Trophoblast cell (in vitro differentiated cells and primary cell): ENCODE results near the gene ALK.

Experiments
- DNase-seq, 2 donors: peaks; one replicate each; pipeline ENCODE4 v3.0.0-alpha.2; 2016
- H2AFZ ChIP-seq: 2 replicates; pipeline ENCODE4 v1.6.1; 2013; ENCODE audit warnings: low read length, moderate library complexity, mild to moderate bottlenecking; ENCODE audit not compliant: insufficient read depth, poor library complexity
- H2AK5ac ChIP-seq: 2 replicates; pipeline ENCODE4 v1.6.1; 2013; ENCODE audit warnings: mild to moderate bottlenecking, low read length
- H2BK120ac ChIP-seq: 2 replicates; pipeline ENCODE4 v1.6.1; 2013; ENCODE audit warnings: low read length, mild to moderate bottlenecking, moderate library complexity; ENCODE audit not compliant: insufficient read depth, poor library complexity
- H2BK12ac ChIP-seq: 2 replicates; pipeline ENCODE4 v1.6.1; 2013; ENCODE audit warnings: mild to moderate bottlenecking, low read length, moderate library complexity
- H2BK5ac ChIP-seq: 2 replicates; pipeline ENCODE4 v1.6.1; 2013; ENCODE audit warnings: low read length, low read depth, moderate library complexity, mild to moderate bottlenecking; ENCODE audit not compliant: poor library complexity
- H3K14ac ChIP-seq: 2 replicates; pipeline ENCODE4 v1.6.1; 2013; ENCODE audit warnings: mild to moderate bottlenecking, low read length
- H3K18ac ChIP-seq: 2 replicates; pipeline ENCODE4 v1.6.1; 2013; ENCODE audit warnings: mild to moderate bottlenecking, low read length
- H3K23ac ChIP-seq: 2 replicates; pipeline ENCODE4 v1.6.1; 2013; ENCODE audit warnings: low read length
- H3K27ac ChIP-seq: 2 replicates; pipeline ENCODE4 v1.5.1; 2013; ENCODE audit warnings: low read depth, mild to moderate bottlenecking, inconsistent platforms, low read length, moderate library complexity
- H3K27me3 ChIP-seq: 2 replicates; pipeline ENCODE4 v1.6.1; 2013; ENCODE audit warnings: inconsistent platforms, mild to moderate bottlenecking, low read length, moderate library complexity; ENCODE audit not compliant: insufficient read depth
- H3K36me3 ChIP-seq, 2 experiments: 1 replicate in 1 of 2; 2 replicates in 1 of 2; pipeline ENCODE4 v1.6.1; 2013; ENCODE audit warnings: low read length in 2 of 2, mild to moderate bottlenecking in 2 of 2, moderate library complexity in 1 of 2; ENCODE audit not compliant: insufficient read depth in 2 of 2, control insufficient read depth in 1 of 2
- H3K4ac ChIP-seq: 2 replicates; pipeline ENCODE4 v1.6.1; 2013; ENCODE audit warnings: low read depth, mild to moderate bottlenecking, low read length, moderate library complexity
- H3K4me1 ChIP-seq, 2 experiments: 1 replicate in 1 of 2; 2 replicates in 1 of 2; pipeline ENCODE4 v1.6.1; 2013; ENCODE audit warnings: low read length in 2 of 2, mild to moderate bottlenecking in 2 of 2, moderate library complexity in 1 of 2; ENCODE audit not compliant: insufficient read depth in 2 of 2, control insufficient read depth in 1 of 2
- H3K4me2 ChIP-seq: 2 replicates; pipeline ENCODE4 v1.6.1; 2013; ENCODE audit warnings: inconsistent platforms, mild to moderate bottlenecking, low read length, moderate library complexity
- H3K4me3 ChIP-seq: 2 replicates; pipeline ENCODE4 v1.5.1; 2013; ENCODE audit warnings: mild to moderate bottlenecking, low read depth, low read length, inconsistent platforms
- H3K79me1 ChIP-seq: one replicate; pipeline ENCODE4 v1.6.1; 2013; ENCODE audit warnings: low read length
- H3K79me2 ChIP-seq: 2 replicates; pipeline ENCODE4 v1.6.1; 2013; ENCODE audit warnings: low read length, mild to moderate bottlenecking; ENCODE audit not compliant: control insufficient read depth, insufficient read depth, poor library complexity
- H3K9ac ChIP-seq: 2 replicates; pipeline ENCODE4 v1.6.1; 2013; ENCODE audit warnings: mild to moderate bottlenecking, low read length
- H3K9me3 ChIP-seq: 2 replicates; pipeline ENCODE4 v1.6.1; 2013; ENCODE audit warnings: low read depth, mild to moderate bottlenecking, control low read depth, inconsistent platforms, low read length; ENCODE audit not compliant: insufficient read depth
- H4K12ac ChIP-seq: 2 replicates; pipeline ENCODE4 v1.6.1; 2013; ENCODE audit warnings: low read depth, mild to moderate bottlenecking, low read length, moderate library complexity
- H4K8ac ChIP-seq: 2 replicates; pipeline ENCODE4 v1.6.1; 2013; ENCODE audit warnings: low read depth, mild to moderate bottlenecking, low read length, moderate library complexity
- H4K91ac ChIP-seq: one replicate; pipeline ENCODE4 v1.6.1; 2013; ENCODE audit warnings: low read depth, mild to moderate bottlenecking, low read length, moderate library complexity
- WGBS: extraction: QIAGEN DNeasy Blood & Tissue Kit; methylation state at CpG from one replicate; pipeline ENCODE4 v1.1.7; 2013; ENCODE audit warnings: missing lambda C conversion rate; ENCODE audit not compliant: insufficient read length, insufficient coverage; ENCODE audit errors: extremely low coverage; 5-methylcytosine and 5-hydroxymethylcytosine counted together

ALK gene

GRCh38 chr2:29233428-29233827 lies 688.0 kb downstream of the ALK start:
- H3K79me1 ChIP-seq = no peaks in the 10 kb centered on the region
- peak; percentile 91 to 98 for DNase-seq
- H3K36me3 ChIP-seq = no peaks in the 10 kb centered on the region
- no peaks in the 10 kb centered on the region for H3K27me3 ChIP-seq
- H3K14ac ChIP-seq = no peak overlapping the region
- no peak overlapping the region for H2AFZ ChIP-seq
- H2AK5ac ChIP-seq = no peak overlapping the region
- no peaks in the 10 kb centered on the region for H3K79me2 ChIP-seq
- no peak overlapping the region for H3K4me3 ChIP-seq
- no peak overlapping the region for H3K23ac ChIP-seq
- no CpG with 5 or more reads among the region's 6 CpGs for WGBS
- no peak overlapping the region for H3K27ac ChIP-seq
- H2BK120ac ChIP-seq = no peak overlapping the region
- H2BK12ac ChIP-seq = no peak overlapping the region
- H4K12ac ChIP-seq = no peak overlapping the region
- H2BK5ac ChIP-seq = no peak overlapping the region
- no peak overlapping the region for H3K4ac ChIP-seq
- no peak overlapping the region for H4K91ac ChIP-seq
- peak overlapping the region; percentile 28 for H3K4me2 ChIP-seq
- H3K9me3 ChIP-seq = no peaks in the 10 kb centered on the region
- no peak overlapping the region for H3K18ac ChIP-seq
- H3K9ac ChIP-seq = no peak overlapping the region
- H4K8ac ChIP-seq = no peak overlapping the region
- peaks cover 3 to 12% of the 10 kb centered on the region in 2 experiments for H3K4me1 ChIP-seq

GRCh38 chr2:29232041-29232440 lies 689.3 kb downstream of the ALK start:
- H4K8ac ChIP-seq = no peak overlapping the region
- H2BK5ac ChIP-seq = no peak overlapping the region
- H3K9me3 ChIP-seq = no peaks in the 10 kb centered on the region
- H2BK120ac ChIP-seq = no peak overlapping the region
- no peak overlapping the region for H2BK12ac ChIP-seq
- H2AK5ac ChIP-seq = no peak overlapping the region
- no peak overlapping the region for H3K4ac ChIP-seq
- no peak overlapping the region for H3K9ac ChIP-seq
- H3K4me2 ChIP-seq = no peak overlapping the region
- peaks cover 3 to 15% of the 10 kb centered on the region in 2 experiments for H3K4me1 ChIP-seq
- no peak overlapping the region for H3K4me3 ChIP-seq
- H3K79me2 ChIP-seq = no peaks in the 10 kb centered on the region
- no peak overlapping the region for H3K18ac ChIP-seq
- WGBS = no CpG with 5 or more reads among the region's 14 CpGs
- peak in 1 of 2 donors; percentile 56 for DNase-seq
- H3K36me3 ChIP-seq = no peaks in the 10 kb centered on the region
- no peak overlapping the region for H3K14ac ChIP-seq
- H3K27me3 ChIP-seq = no peaks in the 10 kb centered on the region
- H3K27ac ChIP-seq = no peak overlapping the region
- H3K79me1 ChIP-seq = no peaks in the 10 kb centered on the region
- no peak overlapping the region for H3K23ac ChIP-seq
- no peak overlapping the region for H2AFZ ChIP-seq
- no peak overlapping the region for H4K91ac ChIP-seq
- H4K12ac ChIP-seq = no peak overlapping the region

- H3K4ac ChIP-seq = no peak overlapping the region
- no peaks in the 10 kb centered on the region for H3K79me1 ChIP-seq
- no peaks in the 10 kb centered on the region for H3K79me2 ChIP-seq
- no peak overlapping the region for H2BK120ac ChIP-seq
- no peak overlapping the region for H2AFZ ChIP-seq
- no peak for DNase-seq
- no peak overlapping the region for H2BK12ac ChIP-seq
- H3K18ac ChIP-seq = no peak overlapping the region
- H3K14ac ChIP-seq = no peak overlapping the region
- no peaks in the 10 kb centered on the region for H3K27me3 ChIP-seq
- no peaks in the 10 kb centered on the region for H3K9me3 ChIP-seq
- H4K12ac ChIP-seq = no peak overlapping the region
- no peak overlapping the region for H2AK5ac ChIP-seq
- H3K27ac ChIP-seq = no peak overlapping the region
- H3K4me1 ChIP-seq = peaks cover 3 to 15% of the 10 kb centered on the region in 2 experiments
- no peak overlapping the region for H4K8ac ChIP-seq
- H3K4me3 ChIP-seq = no peak overlapping the region
- no peak overlapping the region for H4K91ac ChIP-seq
- no peak overlapping the region for H2BK5ac ChIP-seq
- WGBS = no CpG with 5 or more reads among the region's 9 CpGs
- no peak overlapping the region for H3K4me2 ChIP-seq
- no peaks in the 10 kb centered on the region for H3K36me3 ChIP-seq
- no peak overlapping the region for H3K23ac ChIP-seq
- no peak overlapping the region for H3K9ac ChIP-seq
Observed at GRCh38 chr2:29229640-29230039, 691.7 kb downstream of the ALK start.

GRCh38 chr2:29228947-29229346 lies 692.4 kb downstream of the ALK start:
- no peaks in the 10 kb centered on the region for H3K27me3 ChIP-seq
- H3K4me1 ChIP-seq = peaks cover 1 to 9% of the 10 kb centered on the region in 2 experiments
- no peak overlapping the region for H3K18ac ChIP-seq
- H3K27ac ChIP-seq = no peak overlapping the region
- H4K8ac ChIP-seq = no peak overlapping the region
- no peak overlapping the region for H4K12ac ChIP-seq
- H3K9ac ChIP-seq = no peak overlapping the region
- H3K4me2 ChIP-seq = no peak overlapping the region
- H3K23ac ChIP-seq = no peak overlapping the region
- no peak overlapping the region for H3K4me3 ChIP-seq
- no peaks in the 10 kb centered on the region for H3K79me1 ChIP-seq
- no peak overlapping the region for H2BK5ac ChIP-seq
- H3K9me3 ChIP-seq = no peaks in the 10 kb centered on the region
- no peak overlapping the region for H2AFZ ChIP-seq
- no peak overlapping the region for H2AK5ac ChIP-seq
- H3K14ac ChIP-seq = no peak overlapping the region
- no peak overlapping the region for H4K91ac ChIP-seq
- DNase-seq = peak; percentile 76 to 83
- H3K79me2 ChIP-seq = no peaks in the 10 kb centered on the region
- no peaks in the 10 kb centered on the region for H3K36me3 ChIP-seq
- WGBS = no CpG with 5 or more reads among the region's 9 CpGs
- H2BK120ac ChIP-seq = no peak overlapping the region
- no peak overlapping the region for H2BK12ac ChIP-seq
- no peak overlapping the region for H3K4ac ChIP-seq
